HuH-7 (cell line): ENCODE measurements around the gene TFR2.
A peak's percentile ranks its signal among the peaks of the same experiment; 100 is the strongest.

Source experiments
- DNase-seq: peaks from one replicate; pipeline ENCODE4 v3.0.0; 2011; ENCODE audit warnings: low spot score

Gene TFR2

DNA sequence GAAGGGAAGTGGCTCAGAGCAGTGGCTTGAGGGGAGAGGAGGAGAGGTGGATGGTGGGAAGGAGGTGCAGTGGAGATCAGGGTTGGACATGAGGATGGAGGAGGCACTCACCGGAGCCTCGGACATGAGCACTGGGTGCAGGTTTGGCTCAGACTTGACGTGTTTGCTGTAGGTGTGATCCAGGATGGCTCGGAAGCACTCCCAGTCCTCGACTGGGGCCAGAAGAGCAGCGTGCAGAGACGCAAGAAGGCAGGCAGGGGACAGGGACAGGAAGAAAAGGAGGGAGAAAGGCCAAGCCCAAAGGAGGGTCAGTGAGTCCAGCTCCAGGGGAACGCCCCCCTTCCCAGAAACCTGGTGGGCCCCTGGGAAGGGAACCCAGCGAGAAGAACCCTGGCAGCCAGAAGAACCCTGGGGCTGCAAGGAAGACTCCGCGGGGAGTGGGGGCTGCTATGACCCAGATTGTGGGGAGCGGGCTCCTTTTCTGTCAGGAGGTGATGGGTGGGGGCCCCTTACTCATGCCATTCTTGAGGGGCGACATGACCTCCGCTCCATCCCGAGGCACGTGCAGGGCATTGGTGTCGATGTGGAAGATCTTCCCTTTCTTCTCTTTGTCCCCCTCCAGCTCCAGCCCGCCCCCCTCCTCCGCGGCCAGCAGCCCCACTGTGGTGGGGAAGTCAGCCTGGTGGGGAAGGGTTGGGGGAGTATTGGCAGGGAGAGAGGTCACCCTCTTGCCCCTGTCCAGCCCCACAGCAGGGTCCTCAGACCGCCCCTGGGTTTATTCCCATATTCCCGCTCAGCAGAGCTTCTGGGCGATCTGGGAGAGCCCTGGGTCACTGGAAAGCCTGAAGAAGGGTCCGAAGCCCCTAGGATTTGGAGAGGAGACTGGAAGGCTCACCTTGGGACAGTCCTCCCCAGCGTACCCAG lies 13.8 kb upstream of the TFR2 start:
- no peak for DNase-seq

DNA sequence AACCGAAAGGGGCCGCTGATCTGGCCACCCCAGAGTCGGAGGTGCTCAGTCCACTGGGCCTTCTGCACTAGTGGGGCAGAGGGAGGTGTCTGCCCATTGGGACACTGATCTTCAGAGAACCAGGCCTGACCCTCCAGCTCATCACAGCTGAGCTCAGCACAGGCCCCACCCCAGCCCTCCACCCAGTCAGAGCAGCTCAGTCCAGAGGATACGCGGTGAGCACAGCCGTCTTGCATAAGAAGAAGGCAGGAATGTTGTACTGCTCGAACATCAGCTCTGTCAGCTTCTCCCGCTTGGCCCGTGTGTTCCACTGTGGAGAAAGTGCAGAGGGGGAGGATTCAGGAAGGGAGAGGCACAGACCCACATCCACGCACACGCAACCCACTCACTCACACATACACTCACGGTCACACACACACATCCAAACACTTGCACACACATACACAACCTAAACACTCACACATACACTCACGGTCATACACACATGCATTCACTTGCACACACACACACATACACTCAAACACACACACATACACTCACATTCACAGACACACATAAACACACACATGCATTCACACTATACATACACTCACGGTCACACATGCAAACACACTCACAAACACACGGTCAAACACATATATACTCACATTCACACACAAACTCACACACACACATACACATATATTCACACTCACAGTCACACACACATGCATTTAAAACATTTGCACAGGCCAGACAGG lies 8.6 kb upstream of the TFR2 start:
- DNase-seq = no peak

DNA sequence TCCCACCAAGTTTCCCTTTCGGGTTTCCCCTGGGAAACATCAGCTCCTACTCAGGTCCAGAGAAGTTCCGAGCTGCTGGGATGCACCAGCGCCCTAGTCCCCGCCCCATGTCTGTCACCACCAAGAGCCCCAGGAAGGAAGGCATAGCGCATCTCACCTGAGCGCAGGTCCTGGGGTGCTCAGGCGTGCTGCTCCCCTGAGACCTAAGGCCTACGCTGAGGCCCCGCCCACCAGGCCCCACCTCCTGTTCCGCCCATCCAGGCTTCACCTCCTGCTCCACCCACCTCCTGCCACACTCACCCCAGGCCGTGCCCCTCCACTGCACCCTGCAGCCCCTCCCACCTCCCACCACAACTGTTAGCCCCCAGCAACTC lies 1.2 kb upstream of the TFR2 start:
- DNase-seq = no peak

DNA sequence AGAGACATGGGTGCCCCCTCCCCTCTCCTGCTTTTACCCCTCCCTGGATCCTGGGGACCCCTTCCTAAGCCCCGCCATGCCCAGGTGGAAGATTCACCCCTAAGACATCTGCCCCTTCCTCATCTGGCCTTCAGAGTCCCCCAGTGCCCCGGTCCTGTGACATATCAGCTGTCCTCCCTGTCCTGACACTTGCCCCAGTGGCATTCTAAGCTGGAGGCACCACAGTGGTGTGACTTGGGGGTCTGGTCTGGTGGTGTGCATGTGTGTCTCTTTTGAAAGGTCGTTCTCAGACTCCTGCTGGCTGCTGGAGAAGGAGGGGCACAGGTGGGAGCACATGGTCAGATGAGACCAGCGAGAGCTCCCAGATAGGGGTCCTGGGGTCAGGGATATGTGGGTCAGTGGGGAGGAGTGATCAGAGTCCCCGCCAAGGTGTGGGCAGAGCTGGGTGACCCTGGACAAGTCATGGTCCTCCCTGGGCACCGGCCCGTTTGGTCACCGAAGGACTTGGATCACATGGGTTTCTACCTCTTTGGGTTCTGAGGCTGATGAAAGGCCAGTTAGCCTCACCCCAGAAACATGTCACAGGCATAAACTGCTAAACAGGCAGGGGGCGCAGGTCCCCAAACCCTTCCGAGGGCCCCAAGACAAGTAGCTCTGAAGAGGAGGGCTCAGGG lies 645 bp upstream of the TFR2 start:
- no peak for DNase-seq

DNA sequence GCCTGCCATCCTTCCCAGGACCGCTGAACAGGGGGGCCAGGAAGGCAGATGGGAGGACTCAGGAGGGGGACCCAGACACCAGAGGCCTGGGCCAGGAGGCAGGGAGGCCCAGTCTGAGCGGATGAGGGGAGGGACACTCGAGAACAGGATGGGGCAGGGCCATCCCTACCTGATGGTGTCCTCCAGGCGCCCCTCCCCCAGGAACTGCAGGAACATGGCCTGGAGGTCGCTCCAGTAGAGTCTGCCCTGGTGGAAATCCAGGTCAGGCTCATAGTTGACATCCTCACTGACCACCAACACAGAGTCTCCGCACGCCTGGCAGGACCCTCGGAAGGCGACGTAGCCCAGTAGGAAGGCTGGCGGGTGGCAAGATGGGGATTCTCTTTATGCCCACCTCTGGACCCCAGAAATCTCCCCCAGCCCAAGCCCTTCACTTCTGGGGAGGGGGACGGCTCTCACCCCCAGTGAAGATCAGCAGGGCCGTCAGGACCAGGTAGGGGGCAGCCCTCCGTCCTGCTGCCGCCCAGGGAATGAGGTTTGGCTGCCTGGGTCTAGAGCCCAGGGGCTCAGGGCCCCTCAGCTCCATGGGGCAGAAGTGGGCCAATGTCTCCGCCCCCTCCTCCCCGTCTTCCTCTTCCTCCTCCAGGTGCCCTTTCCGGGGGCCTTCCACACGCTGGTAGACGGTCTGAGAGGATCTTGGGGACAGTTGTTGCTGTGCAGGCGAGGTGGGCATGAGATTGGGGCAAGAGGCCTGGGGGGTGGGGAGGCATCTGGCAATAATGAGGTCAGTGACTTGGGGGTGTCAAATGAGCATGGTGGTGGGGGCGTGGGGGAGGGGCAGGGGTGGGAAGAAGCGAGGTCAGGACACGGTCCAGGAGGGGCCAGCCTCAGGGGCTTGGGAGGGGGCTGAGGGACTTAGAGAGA lies 573 bp downstream of the TFR2 start:
- DNase-seq = no peak

DNA sequence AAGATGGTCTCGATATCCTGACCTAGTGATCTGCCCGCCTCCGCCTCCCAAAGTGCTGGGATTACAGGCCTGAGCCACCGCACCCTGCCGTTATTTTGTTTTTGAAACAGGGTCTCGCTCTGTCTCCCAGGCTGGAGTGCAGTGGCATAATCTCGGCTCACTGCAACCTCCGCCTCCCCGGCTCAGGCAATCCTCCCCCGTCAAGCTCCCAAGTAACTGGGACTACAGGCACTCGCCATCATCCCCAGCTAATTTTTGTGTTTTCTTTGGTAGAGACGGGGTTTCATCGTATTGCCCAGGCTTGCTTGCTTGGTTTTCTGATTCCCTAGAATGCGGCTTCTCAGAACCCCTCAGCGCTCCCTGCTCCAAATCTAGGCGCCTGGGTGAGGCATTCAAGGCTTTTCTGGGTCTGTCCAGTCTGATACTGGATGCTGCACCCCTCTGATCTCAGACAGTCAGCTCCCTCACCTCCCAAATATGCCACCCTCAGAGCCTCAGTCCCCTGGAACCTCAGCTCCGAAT lies 1.3 kb downstream of the TFR2 start:
- DNase-seq = no peak

DNA sequence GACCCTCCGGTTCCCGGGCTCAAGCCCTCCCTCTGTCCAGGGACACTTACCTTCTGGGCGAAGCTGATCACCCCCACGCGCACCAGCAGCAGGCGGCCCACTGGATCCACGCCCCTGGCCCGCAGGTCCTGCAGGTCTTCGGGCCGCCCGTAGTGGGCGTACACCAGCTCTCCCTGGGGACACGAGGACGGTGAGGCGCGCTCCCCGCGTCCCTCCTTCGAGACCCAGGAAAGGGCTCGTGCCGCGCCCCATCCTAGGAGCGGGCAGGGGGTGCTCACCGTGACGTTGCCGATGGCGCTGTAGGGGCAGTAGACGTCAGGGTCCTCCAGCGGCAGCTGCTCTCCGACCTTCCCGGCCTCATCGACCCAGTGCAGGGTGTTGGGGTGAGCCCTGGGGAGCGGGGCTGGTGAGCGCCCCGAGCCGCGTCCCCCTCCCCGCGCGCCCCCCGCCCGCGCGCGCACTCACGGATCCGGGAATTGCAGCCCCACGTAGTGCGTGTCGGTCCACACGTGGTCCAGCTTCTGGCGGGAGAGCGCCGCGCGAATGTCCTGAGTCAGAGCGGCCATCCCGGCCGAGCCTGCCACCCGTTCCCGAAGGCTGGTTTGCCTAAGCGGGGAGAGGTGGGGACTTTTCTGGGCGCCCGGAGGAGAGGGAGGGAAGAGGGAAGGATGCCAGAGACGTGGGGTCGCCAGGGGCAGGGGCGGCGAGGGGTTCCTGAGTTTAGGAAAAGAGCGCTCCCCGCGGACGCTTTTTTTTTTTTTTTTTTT lies 8.2 kb downstream of the TFR2 start:
- DNase-seq = no peak

DNA sequence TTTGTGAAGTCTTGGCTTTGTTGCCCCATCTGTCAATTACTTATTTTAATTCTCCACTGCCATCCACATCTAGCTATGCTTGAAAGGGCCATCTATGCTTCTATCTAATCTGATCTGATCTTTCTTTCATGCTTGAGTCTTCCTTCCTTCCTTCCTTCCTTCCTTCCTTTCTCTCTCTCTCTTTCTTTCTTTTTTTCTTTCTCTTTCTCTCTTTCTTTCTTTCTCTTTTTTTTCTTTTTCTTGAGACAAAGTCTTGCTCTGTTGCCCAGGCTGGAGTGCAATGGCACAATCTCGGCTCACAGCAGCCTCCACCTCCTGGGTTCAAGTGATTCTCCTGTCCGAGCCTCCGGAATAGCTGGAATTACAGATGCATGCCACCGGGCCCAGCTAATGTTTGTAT lies 11.3 kb downstream of the TFR2 start:
- DNase-seq = no peak

DNA sequence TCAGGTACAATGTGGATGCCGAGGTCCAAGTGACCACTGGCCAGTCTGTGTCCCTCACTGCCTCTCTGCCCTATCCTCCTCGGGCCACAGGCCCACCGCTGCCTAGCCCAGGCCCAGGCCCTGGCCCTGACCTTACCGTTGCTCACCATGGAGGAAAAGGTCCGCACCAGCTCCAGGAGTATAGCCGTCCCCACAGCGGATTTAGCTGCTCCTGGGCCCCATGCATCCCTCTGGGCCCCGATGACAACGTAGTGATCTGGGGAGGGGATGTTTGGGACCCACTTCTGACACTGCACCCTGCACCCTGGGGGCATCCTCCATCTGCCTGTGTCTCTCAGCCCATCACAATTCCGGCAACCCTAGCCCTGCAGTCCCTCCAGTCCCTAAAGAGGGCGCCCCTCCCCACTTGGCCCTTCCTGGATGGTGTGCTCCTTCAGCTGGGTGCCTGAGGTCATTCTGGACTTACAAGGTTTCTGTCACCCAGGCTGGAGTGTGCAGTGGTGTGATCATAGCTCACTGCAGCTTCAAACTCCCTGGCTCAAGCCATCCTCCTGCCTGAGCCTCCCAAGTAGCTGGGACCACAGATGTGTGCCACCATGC lies 12.1 kb downstream of the TFR2 start:
- DNase-seq = peak; percentile 97

DNA sequence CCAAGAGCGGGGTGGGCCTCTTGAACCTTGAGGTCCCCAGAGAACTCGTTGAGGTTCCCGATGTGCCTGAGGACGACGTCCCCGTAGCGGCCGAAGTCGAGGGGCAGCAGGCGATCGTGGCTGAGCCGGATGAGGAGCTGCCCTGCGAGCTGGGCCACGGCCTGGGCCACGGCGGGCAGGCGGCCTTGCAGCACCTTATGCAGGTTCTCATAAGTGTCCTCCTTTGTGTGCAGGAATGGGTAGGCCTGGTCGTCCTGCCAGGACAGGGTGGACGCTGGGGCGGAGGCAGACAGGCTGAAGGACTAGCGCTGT lies 14.2 kb downstream of the TFR2 start:
- DNase-seq = no peak

DNA sequence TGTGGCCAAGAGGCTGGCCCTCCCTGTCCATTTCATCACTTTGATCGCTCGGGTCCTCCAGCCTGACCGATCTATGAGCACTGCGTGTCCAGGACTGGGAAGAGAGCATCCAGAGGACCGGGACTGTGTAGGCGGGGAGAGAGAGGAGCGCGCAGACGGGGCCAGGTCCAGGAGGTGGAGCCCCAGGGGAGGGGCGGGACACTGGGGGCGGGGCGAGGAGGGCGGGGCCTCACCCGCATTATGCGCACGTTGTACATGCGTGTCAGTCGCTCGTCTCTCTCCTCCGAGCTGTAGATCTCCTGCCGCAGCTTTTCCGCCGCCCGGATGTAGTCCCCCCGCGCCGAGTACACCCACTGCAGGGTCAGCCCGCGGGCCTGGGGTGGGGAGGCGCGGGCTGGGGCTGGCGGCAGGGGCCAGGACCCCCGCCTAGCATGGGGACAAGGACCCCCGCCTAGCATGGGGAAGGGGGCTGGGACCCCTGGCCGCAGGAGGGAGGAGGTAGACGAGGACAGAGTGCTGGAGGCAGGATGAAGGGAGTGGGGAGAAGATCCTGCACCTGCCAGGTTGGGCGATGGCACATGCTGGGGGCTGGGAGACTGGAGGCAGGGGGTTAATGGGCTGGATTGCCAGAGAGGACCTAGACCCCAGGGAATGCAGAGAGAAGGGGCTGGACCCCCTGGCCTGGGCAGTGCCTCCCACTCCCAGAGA lies 14.7 kb downstream of the TFR2 start:
- DNase-seq = no peak

DNA sequence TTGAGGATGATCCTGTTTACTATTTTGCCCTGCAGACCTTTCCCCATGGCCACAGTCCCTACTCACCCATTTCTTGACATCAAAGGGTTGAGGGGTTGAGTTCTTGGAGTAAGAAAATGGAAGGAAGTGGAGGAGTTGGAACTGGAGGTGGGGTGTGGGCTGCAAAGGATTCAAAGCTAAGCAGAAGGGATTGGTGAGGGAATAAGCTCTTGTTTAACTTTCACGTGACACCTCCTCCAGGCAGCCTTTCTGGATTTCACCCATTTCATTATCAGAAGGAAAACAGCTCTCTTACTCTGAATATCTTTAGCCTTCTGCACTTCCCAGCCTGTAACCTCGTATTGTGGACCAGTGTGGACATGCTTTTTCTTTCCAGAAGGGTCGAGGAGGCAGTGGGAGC lies 15.3 kb downstream of the TFR2 start:
- DNase-seq = no peak

DNA sequence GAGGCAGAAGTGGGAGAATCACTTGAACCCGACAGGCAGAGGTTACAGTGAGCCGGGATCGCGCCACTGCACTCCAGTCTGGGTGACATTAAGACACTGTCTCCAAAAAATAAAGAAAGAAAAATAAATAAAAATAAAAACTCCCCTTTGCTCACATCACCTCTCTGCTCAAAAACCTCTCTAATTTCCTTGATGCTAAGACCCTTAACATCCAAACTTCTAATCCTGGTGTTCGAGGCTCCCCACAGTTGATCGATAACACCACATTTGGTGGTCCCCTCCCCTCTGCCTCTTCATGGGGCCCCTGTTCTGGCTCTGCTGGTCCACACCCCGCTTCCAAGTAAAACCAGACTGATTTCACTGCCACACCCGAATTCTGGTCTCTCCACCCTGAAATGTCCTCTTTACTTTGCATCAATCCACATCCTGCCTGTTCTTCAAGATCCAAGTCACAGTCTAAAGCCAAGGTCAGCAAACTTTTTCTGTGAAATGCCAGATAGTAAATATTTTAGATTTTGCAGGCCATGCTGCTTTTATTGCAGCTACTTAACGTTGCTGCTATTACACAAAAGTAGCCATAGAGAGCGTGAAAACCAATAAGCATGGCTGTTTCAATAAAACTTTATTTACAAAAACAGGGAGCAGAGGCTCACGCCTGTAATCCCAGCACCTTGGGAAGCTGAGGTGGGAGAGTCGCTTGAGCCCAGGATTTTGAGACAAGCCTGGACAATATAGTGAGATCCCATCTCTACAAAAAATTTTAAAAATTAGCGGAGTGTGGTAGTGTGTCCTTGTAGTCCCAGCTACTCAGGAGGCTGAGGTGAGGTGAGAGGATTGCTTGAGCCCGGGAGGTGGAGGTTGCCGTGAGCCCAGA lies 17.2 kb downstream of the TFR2 start:
- no peak for DNase-seq

DNA sequence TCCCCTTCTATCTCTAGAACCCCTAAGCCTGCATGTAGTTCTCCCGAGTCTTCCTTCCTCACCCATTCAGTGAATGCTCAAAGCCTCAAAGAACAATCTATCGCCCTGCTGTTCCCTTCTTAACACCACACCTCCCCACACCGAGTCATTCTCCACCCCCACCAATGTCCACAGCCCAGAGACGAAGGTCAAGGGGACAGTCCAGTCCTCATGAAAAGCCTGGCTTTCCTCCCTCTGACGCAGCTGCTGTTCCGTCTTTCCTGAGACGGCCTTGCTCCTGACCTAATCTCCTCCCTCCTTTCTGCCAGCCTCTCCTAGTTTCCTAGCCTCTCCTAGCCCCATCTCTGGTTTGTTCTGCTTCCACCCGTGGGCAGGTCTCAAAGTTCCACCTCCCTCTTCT lies 19.8 kb downstream of the TFR2 start:
- no peak for DNase-seq

DNA sequence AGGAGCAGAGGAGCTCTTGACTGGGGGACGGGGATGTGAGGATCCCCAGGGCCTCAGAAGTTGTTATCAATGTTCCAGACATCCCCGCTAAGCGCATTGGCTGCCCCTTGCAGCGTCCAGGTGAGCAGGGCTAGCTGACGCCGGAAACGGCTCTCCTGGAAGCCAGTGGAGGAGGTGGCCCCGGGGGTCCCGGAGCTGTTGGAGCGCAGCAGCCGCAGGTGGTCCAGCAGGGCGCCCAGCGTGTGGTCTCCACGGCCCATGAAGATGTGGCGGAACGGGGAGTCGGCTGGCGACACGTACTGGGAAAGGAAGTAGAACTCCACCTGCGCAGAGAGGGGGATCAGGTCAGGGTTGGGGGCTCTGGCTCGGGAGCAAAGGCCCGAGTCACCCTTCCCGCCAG lies 20.5 kb downstream of the TFR2 start:
- DNase-seq = no peak

DNA sequence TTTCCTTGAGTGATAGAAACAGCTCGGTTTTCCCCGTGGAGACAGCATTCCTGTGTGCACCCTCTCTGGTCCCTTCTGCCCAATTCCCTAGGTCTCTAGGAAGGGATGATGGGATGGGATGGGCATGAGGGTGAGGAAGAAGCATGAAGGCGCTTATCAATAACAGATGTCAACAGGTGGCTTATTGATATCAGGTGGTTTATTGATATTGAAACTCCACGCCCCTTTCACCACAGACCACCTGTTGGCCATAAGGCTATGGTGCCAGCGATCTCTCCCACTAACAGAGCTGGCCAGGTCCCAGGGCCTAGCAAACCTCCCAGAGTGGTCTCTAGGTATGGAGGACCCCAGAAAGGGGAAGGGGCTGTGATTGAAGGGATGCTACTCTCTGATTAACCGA lies 21.1 kb downstream of the TFR2 start:
- no peak for DNase-seq

DNA sequence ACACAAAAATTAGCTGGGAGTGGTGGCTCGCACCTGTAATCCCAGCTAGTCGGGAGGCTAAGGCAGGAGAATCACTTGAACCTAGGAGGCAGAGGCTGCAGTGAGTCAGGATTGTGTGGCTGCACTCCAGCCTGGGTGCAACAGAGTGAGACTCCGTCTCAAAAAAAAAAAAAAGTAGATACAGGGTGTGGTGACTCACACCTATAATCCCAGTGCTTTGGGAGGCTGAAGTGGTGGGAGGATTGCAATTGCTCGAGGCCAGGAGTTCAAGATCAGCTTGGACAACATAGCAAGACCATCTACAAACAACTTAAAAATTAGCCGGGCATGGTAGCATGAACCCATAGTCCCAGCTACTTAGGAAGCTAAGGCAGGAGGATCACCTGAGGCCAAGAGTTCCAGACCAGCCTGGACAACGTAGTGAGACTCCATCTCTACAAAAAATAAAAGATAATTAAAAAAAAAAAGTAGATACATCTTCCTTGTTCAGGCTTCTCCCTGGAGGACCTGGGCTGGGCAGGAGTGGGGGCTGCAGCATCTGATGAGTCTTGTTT lies 27.0 kb downstream of the TFR2 start:
- DNase-seq = no peak

DNA sequence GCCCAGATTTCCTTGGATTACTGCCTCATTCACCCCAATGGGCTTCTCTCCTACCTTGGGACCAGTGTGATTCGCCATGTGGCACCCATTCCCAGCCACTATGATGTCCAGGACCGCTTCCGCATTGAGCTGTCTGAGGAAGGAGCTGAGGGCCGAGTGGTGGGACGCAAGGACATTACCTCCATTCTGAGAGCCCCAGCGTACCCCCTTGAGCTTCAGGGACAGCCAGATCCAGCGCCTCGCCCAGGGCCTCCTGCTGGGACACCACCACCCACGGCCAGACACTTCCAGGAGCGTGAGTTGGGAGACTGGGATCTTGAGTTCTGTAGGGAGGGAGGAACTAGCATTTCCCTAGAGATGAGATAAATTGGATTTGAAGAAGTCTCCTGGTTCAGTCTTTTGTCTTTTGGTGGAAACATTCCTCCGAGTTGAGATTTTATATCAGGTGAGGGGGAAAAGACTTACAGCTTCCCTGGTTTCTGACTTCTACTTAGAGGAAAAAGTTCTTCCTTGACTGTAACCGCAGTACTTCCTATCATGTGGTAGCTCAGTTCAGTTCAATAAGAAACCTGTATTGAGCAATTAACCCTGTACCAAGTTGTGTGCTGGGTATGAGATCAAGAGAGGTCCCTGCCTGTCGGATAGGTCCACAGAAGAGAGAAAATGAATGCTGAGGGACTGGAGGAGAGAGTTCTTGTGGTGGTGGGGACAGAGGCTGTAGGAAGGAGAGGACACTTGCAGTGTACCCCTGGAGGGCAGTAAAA lies 27.8 kb downstream of the TFR2 start:
- DNase-seq = no peak
